SK-N-SH (cell line): ENCODE data around the gene ANKRD33B. TPM values are rescaled to one million over a fixed set of nuclear protein-coding genes. Genes with fewer than 3 reads are reported as not detected.

Source experiments
- CTCF ChIA-PET: fragments of 300-600, 350-600 bp; formaldehyde crosslinking; extraction: SDS; loops from one replicate; lab custom pipeline; 2021; lab: Yijun Ruan, JAX
- POLR2A ChIA-PET: fragments of 350-600 bp; sonication (Branson Sonifier 250); formaldehyde crosslinking; extraction: SDS; loops from one replicate; lab custom pipeline; 2020; ENCODE audit warnings: antibody characterized with exemption, inconsistent platforms; lab: Yijun Ruan, JAX
- DNase-seq: peaks from one replicate; pipeline ENCODE4 v3.0.0; 2012
- H2AFZ ChIP-seq: fragments of 200-600 bp; sonication (generic); 2 replicates; pipeline ENCODE4 v1.8.1; 2016; ENCODE audit warnings: antibody characterized with exemption, mild to moderate bottlenecking, low read depth
- H3F3A ChIP-seq: fragments of 200-600 bp; sonication (generic); replicated peaks from 2 replicates; pipeline ENCODE3; 2016; ENCODE audit warnings: antibody characterized with exemption, mild to moderate bottlenecking; ENCODE audit not compliant: insufficient read depth
- H3K27ac ChIP-seq, 2 experiments: fragments of 200-500 bp in 1 of 2; fragments of 200-600 bp in 1 of 2; sonication (Bioruptor generic) in 1 of 2; sonication (generic), shearing (Covaris generic) in 1 of 2; 2 replicates each; pipeline versions ENCODE4 v1.5.1 to v1.6.1; 2014 to 2016; ENCODE audit warnings: low read depth in 2 of 2, inconsistent platforms in 1 of 2, low read length in 1 of 2, mild to moderate bottlenecking in 1 of 2, mixed read lengths in 1 of 2
- H3K27me3 ChIP-seq: fragments of 200-600 bp; sonication (generic), shearing (Covaris generic); 2 replicates; pipeline ENCODE4 v1.6.1; 2016; ENCODE audit warnings: mixed run types; ENCODE audit not compliant: insufficient read depth
- H3K36me3 ChIP-seq, 2 experiments: fragments of 200-500 bp in 1 of 2; fragments of 200-600 bp in 1 of 2; sonication (Bioruptor generic) in 1 of 2; sonication (generic) in 1 of 2; replicated peaks in 1 of 2; 2 replicates each; pipeline versions ENCODE3 to v1.5.1; 2014 to 2016; ENCODE audit warnings: low read length in 1 of 2, mild to moderate bottlenecking in 1 of 2; ENCODE audit not compliant: insufficient read depth in 2 of 2, control insufficient read depth in 1 of 2
- H3K4me1 ChIP-seq, 2 experiments: fragments of 200-500 bp in 1 of 2; fragments of 200-600 bp in 1 of 2; sonication (Bioruptor generic) in 1 of 2; sonication (generic), shearing (Covaris generic) in 1 of 2; 2 replicates each; pipeline versions ENCODE4 v1.5.1 to v1.6.1; 2014 to 2016; ENCODE audit warnings: low read depth in 1 of 2, low read length in 1 of 2, mixed run types in 1 of 2; ENCODE audit not compliant: insufficient read depth in 2 of 2, control insufficient read depth in 1 of 2
- H3K4me2 ChIP-seq: fragments of 200-600 bp; sonication (generic), shearing (Covaris generic); 2 replicates; pipeline ENCODE4 v1.6.1; 2017; ENCODE audit warnings: mixed run types
- H3K4me3 ChIP-seq, 2 experiments: fragments of 200-500 bp in 1 of 2; fragments of 200-600 bp in 1 of 2; sonication (Bioruptor generic) in 1 of 2; sonication (generic), shearing (Covaris generic) in 1 of 2; 2 replicates each; pipeline versions ENCODE4 v1.5.1 to v1.8.1; 2014 to 2016; ENCODE audit warnings: low read depth in 2 of 2, inconsistent platforms in 1 of 2, low read length in 1 of 2, mild to moderate bottlenecking in 1 of 2, mixed read lengths in 1 of 2, moderate library complexity in 1 of 2
- H3K79me2 ChIP-seq: fragments of 200-600 bp; sonication (generic); 2 replicates; pipeline ENCODE4 v1.8.1; 2017; ENCODE audit warnings: mild to moderate bottlenecking; ENCODE audit not compliant: insufficient read depth
- H3K9ac ChIP-seq: fragments of 200-600 bp; sonication (generic); 2 replicates; pipeline ENCODE4 v1.6.1; 2017; ENCODE audit warnings: mixed run types
- H3K9me2 ChIP-seq: fragments of 200-600 bp; sonication (generic); 2 replicates; pipeline ENCODE4 v1.6.1; 2017; ENCODE audit warnings: mixed run types
- H3K9me3 ChIP-seq: fragments of 200-600 bp; sonication (generic); 2 replicates; pipeline ENCODE4 v1.6.1; 2017; ENCODE audit warnings: mixed run types, mild to moderate bottlenecking, moderate library complexity
- H4K20me1 ChIP-seq: fragments of 200-600 bp; sonication (generic); 2 replicates; pipeline ENCODE4 v1.6.1; 2017; ENCODE audit warnings: mild to moderate bottlenecking, mixed run types; ENCODE audit not compliant: insufficient read depth
- ELF1 ChIP-seq: IDR thresholded peaks from 2 replicates; pipeline ENCODE4 v1.4.0; 2012
- EZH2phosphoT487 ChIP-seq: fragments of 200-600 bp; sonication (generic); IDR thresholded peaks from 2 replicates; pipeline ENCODE4 v1.6.1; 2017; ENCODE audit warnings: low read depth, mixed run types, mild to moderate bottlenecking, antibody characterized with exemption, moderate library complexity, borderline replicate concordance
- NFIC ChIP-seq: IDR thresholded peaks from 2 replicates; pipeline ENCODE4 v1.4.0; 2012; ENCODE audit warnings: borderline replicate concordance
- RAD21 ChIP-seq: IDR thresholded peaks from 2 replicates; pipeline ENCODE4 v1.6.1; 2012; ENCODE audit warnings: mild to moderate bottlenecking, low read length
- RFX5 ChIP-seq: IDR thresholded peaks from 2 replicates; pipeline ENCODE4 v1.6.1; 2012; ENCODE audit warnings: mild to moderate bottlenecking, improper control_type of control experiment, low read length
- RXRA ChIP-seq: IDR thresholded peaks from 2 replicates; pipeline ENCODE4 v1.4.0; 2012; ENCODE audit warnings: low read depth, mild to moderate bottlenecking, borderline replicate concordance
- TAF1 ChIP-seq: IDR thresholded peaks from 2 replicates; pipeline ENCODE4 v1.6.1; 2012; ENCODE audit warnings: low read depth, mild to moderate bottlenecking, low read length, moderate library complexity, borderline replicate concordance
- USF1 ChIP-seq: IDR thresholded peaks from 2 replicates; pipeline ENCODE4 v1.4.0; 2012; ENCODE audit warnings: low read depth, borderline replicate concordance
- ZBTB33 ChIP-seq: IDR thresholded peaks from 2 replicates; pipeline ENCODE4 v1.4.0; 2012; ENCODE audit warnings: low read depth, borderline replicate concordance
- WGBS: methylation state at CpG from one replicate; pipeline ENCODE4 v1.1.6; 2017; ENCODE audit warnings: low lambda C conversion rate; 5-methylcytosine and 5-hydroxymethylcytosine counted together
- polyA plus RNA-seq, 3 experiments: library from polyadenylated mRNA; depleted of rRNA; stranded (reverse); fragments of >200 nt; gene quantifications; 2 replicates each; pipeline ENCODE4 v1.2.3, GENCODE V29; 2012
- TF ChIP-seq, protein P1 (sequence below): IDR thresholded peaks from 2 replicates; pipeline ENCODE4 v1.6.1; 2012; ENCODE audit warnings: mild to moderate bottlenecking, low read depth, low read length, moderate library complexity

ANKRD33B gene
- polyA plus RNA-seq, 1 of the 3 experiments (the other 2 are of a cell fraction), result 1.8 TPM

GRCh38 chr5:10572451-10572850 is 8.6 kb downstream of the ANKRD33B start:
- no peak for DNase-seq
- no peak overlapping the region for H2AFZ ChIP-seq
- H3K9me2 ChIP-seq, result no peaks in the 10 kb centered on the region
- H3K27ac ChIP-seq, result no peak overlapping the region
- 100% methylated on average over 1 of the region's 7 CpGs for WGBS
- H3K4me1 ChIP-seq, result peaks cover 3 to 5% of the 10 kb centered on the region in 2 experiments; a peak in 3 of 4 replicates
- no peaks in the 10 kb centered on the region for H3K27me3 ChIP-seq
- no peaks in the 10 kb centered on the region for H3K9me3 ChIP-seq
- H4K20me1 ChIP-seq, result peaks cover 19% of the 10 kb centered on the region; the same call in 1 of the 2 replicates
- no peaks in the 10 kb centered on the region for H3K36me3 ChIP-seq
- no peak overlapping the region for H3K4me2 ChIP-seq
- ChIA-PET POLR2A (no interaction called here), CTCF (no interaction called here)
- no peak overlapping the region for H3K4me3 ChIP-seq
- TF ChIP-seq RFX5 (no peak), ELF1 (no peak), RXRA (no peak), ZBTB33 (no peak), USF1 (no peak), EZH2phosphoT487 (no peak), NFIC (no peak), TAF1 (no peak), RAD21 (no peak)
- TF ChIP-seq, protein P1, sequence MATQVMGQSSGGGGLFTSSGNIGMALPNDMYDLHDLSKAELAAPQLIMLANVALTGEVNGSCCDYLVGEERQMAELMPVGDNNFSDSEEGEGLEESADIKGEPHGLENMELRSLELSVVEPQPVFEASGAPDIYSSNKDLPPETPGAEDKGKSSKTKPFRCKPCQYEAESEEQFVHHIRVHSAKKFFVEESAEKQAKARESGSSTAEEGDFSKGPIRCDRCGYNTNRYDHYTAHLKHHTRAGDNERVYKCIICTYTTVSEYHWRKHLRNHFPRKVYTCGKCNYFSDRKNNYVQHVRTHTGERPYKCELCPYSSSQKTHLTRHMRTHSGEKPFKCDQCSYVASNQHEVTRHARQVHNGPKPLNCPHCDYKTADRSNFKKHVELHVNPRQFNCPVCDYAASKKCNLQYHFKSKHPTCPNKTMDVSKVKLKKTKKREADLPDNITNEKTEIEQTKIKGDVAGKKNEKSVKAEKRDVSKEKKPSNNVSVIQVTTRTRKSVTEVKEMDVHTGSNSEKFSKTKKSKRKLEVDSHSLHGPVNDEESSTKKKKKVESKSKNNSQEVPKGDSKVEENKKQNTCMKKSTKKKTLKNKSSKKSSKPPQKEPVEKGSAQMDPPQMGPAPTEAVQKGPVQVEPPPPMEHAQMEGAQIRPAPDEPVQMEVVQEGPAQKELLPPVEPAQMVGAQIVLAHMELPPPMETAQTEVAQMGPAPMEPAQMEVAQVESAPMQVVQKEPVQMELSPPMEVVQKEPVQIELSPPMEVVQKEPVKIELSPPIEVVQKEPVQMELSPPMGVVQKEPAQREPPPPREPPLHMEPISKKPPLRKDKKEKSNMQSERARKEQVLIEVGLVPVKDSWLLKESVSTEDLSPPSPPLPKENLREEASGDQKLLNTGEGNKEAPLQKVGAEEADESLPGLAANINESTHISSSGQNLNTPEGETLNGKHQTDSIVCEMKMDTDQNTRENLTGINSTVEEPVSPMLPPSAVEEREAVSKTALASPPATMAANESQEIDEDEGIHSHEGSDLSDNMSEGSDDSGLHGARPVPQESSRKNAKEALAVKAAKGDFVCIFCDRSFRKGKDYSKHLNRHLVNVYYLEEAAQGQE, result no peak
- peaks cover 40% of the 10 kb centered on the region for H3K79me2 ChIP-seq
- H3F3A ChIP-seq, result no peaks in the 10 kb centered on the region
- H3K9ac ChIP-seq, result no peak overlapping the region
